Upper lobe of left lung (tissue), 6 donors: ENCODE results near the gene SNTG2. TPM values are rescaled to one million over a fixed set of nuclear protein-coding genes. Genes with fewer than 3 reads are reported as not detected.

Source experiments
- ATAC-seq, 2 donors: fragments of 200-7000 bp; cut with Tn5 transposase; one replicate each; pipeline ENCODE4 v1.9.1; 2022; ENCODE audit warnings: mild to moderate bottlenecking in 2 of 2, moderate library complexity in 2 of 2; ENCODE audit not compliant: low FRiP score in 2 of 2
- DNase-seq, 2 donors: peaks; one replicate each; pipeline ENCODE4 v3.0.0-alpha.2; 2019 to 2020
- H3K27ac ChIP-seq, 4 donors: fragments of 200-600 bp; sonication (generic); one replicate each; pipeline ENCODE4 v1.5.1; 2016 to 2019
- H3K27me3 ChIP-seq, 4 donors: fragments of 200-600 bp; sonication (generic); one replicate each; pipeline ENCODE4 v1.5.1; 2017 to 2019
- H3K36me3 ChIP-seq, 4 donors: fragments of 200-600 bp; sonication (generic); one replicate each; pipeline ENCODE4 v1.5.1; 2016 to 2019
- H3K4me1 ChIP-seq, 4 donors: fragments of 200-600 bp; sonication (generic); one replicate each; pipeline ENCODE4 v1.5.1; 2018 to 2019
- H3K4me3 ChIP-seq, 4 donors: fragments of 200-600 bp; sonication (generic); one replicate each; pipeline ENCODE4 v1.5.1; 2017 to 2019; ENCODE audit warnings: mild to moderate bottlenecking in 2 of 4, moderate library complexity in 1 of 4
- H3K9me3 ChIP-seq, 4 donors: fragments of 200-600 bp; sonication (generic); one replicate each; pipeline ENCODE4 v1.5.1; 2018 to 2019
- CTCF ChIP-seq, 6 experiments: fragments of 450-650 bp in 4 of 6; fragments of 200-600 bp in 2 of 6; sonication (generic) in 2 of 6; IDR thresholded peaks; one replicate each; pipeline ENCODE4 v1.5.1; 2016 to 2019; ENCODE audit warnings: antibody characterized with exemption in 6 of 6
- EP300 ChIP-seq, 4 donors: sonication (generic); formaldehyde crosslinking; IDR thresholded peaks; one replicate each; pipeline ENCODE4 v1.5.1; 2017; ENCODE audit warnings: antibody characterized with exemption in 4 of 4, control low read depth in 2 of 4
- POLR2A ChIP-seq, 4 donors: fragments of 450-650 bp; IDR thresholded peaks; one replicate each; pipeline ENCODE4 v1.5.1; 2016 to 2017; ENCODE audit warnings: antibody characterized with exemption in 4 of 4, mild to moderate bottlenecking in 2 of 4
- POLR2AphosphoS5 ChIP-seq, 2 donors: sonication (generic); formaldehyde crosslinking; IDR thresholded peaks; one replicate each; pipeline ENCODE4 v1.5.1; 2017; ENCODE audit warnings: antibody characterized with exemption in 2 of 2
- WGBS, 2 donors: methylation state at CpG; one replicate each; pipeline ENCODE4 v1.1.5; 2017 to 2018; 5-methylcytosine and 5-hydroxymethylcytosine counted together
- total RNA-seq, 6 donors: library from RNA; depleted of rRNA in 4 of 6; stranded (reverse); fragments of >200 nt in 4 of 6; gene quantifications; one replicate each; pipeline versions ENCODE4 v1.1.0 to v1.2.1, GENCODE V29; 2016 to 2021
- donor health status: DM: no; HTN: no; CAD: no; lungs with moderate emphysema.
- donor health status: DM: no; HTN: yes; CAD: no; lungs with severe emphysema.

The SNTG2 gene
- total RNA-seq, 6 donors from 2014 or later = 1.1 to 13.6 (median 3.0) TPM

DNA sequence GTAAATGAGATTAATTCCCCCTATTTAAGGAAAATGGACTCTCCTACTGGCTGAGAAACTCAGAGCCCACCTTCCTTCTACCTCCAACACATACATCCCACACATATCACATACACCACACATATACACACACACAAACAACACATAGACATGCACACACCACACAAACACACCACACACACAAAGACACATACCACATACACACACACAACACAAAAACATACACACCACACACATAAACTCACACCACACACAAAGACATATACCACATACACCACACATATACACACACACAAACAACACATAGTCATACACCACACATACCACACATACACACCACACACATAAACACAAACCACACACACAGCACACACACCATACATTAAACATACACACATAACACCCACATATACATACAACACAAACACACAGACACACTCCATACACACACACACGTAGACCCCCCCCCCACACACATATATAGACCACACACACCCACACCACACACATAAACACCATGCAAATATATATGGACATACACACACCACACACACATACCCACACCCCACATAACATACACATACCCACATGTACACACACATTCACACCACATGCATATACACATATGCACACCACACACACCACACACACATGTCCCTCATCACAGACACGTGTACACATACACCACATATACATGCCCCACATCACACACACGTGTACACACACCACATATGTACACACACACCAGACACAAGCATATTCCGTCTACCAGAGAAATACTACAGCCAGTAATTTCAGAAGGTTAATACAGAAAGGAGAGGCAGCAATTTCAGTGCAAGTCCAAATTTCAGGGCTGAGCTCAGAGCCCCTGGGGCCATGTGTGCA lies 204.3 kb downstream of the SNTG2 start:
- Histone ChIP-seq H3K9me3 (no peaks in the 10 kb centered on the region), H3K4me1 (peaks cover 0 to 12% (median 7%) of the 10 kb centered on the region in 4 donors), H3K27me3 (no peaks in the 10 kb centered on the region), H3K27ac (no peak overlapping the region), H3K36me3 (no peaks in the 10 kb centered on the region), H3K4me3 (no peak overlapping the region)
- no peak for DNase-seq
- ATAC-seq = peak; percentile 18 to 27
- WGBS, 2 donors = 89 to 90% methylated on average over 4 of the region's 4 CpGs
- no peak for TF ChIP-seq POLR2A (IDR thresholded peaks at IDR 0.05)
- TF ChIP-seq EP300 (IDR thresholded peaks at IDR 0.05) = no peak
- no peak for TF ChIP-seq POLR2AphosphoS5 (IDR thresholded peaks at IDR 0.05)
- TF ChIP-seq CTCF (IDR thresholded peaks at IDR 0.05) = no peak

GRCh38 chr2:1156059-1156458 lies 205.4 kb downstream of the SNTG2 start:
- ATAC-seq (no peak), DNase-seq (no peak)
- Histone ChIP-seq H3K27ac (no peak overlapping the region), H3K9me3 (no peaks in the 10 kb centered on the region), H3K36me3 (no peaks in the 10 kb centered on the region), H3K4me3 (no peak overlapping the region), H3K27me3 (no peaks in the 10 kb centered on the region), H3K4me1 (peaks cover 0 to 12% (median 7%) of the 10 kb centered on the region in 4 donors)
- 77 to 84% methylated on average over 7 of the region's 7 CpGs for WGBS, 2 donors
- TF ChIP-seq POLR2AphosphoS5 (IDR thresholded peaks at IDR 0.05) (no peak), CTCF (IDR thresholded peaks at IDR 0.05) (no peak), EP300 (IDR thresholded peaks at IDR 0.05) (no peak), POLR2A (IDR thresholded peaks at IDR 0.05) (no peak)

- WGBS, 2 donors = 75 to 77% methylated on average over 13 to 14 of the region's 14 CpGs
- no peaks in the 10 kb centered on the region for H3K27me3 ChIP-seq
- H3K36me3 ChIP-seq = no peaks in the 10 kb centered on the region
- no peak overlapping the region for H3K4me3 ChIP-seq
- H3K4me1 ChIP-seq = peaks cover 0 to 12% (median 7%) of the 10 kb centered on the region in 4 donors
- no peak overlapping the region for H3K27ac ChIP-seq
- no peak for TF ChIP-seq POLR2AphosphoS5 (IDR thresholded peaks at IDR 0.05)
- TF ChIP-seq EP300 (IDR thresholded peaks at IDR 0.05) = no peak
- TF ChIP-seq CTCF (IDR thresholded peaks at IDR 0.05) = no peak
- ATAC-seq (no peak), DNase-seq (no peak)
- H3K9me3 ChIP-seq = no peaks in the 10 kb centered on the region
Measured at GRCh38 chr2:1156531-1156930, 205.9 kb downstream of the SNTG2 start.

DNA sequence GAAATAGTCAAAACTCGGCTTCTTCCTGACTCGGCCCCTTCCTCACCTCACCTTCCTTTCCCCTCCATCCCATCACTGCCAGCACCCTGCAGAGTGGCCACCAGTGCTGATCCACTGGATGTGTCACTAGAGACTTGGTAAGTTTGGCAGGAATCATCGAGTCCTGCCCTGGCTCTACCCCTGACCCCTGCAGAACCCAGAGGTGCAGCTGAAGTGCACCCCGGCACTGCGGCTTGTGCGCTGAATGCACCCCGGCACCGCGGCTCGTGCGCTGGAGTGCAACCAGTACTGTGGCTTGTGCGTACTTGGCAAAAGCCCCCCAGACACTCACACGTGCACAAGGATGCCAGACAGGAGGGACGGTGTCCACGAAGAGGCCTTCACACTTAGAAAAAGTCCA lies 206.5 kb downstream of the SNTG2 start:
- Histone ChIP-seq H3K9me3 (no peaks in the 10 kb centered on the region), H3K27me3 (no peaks in the 10 kb centered on the region), H3K4me3 (no peak overlapping the region), H3K4me1 (peaks cover 0 to 13% (median 7%) of the 10 kb centered on the region in 4 donors), H3K36me3 (no peaks in the 10 kb centered on the region), H3K27ac (no peak overlapping the region)
- 87 to 89% methylated on average over 6 to 15 of the region's 15 CpGs for WGBS, 2 donors
- no peak for TF ChIP-seq CTCF (IDR thresholded peaks at IDR 0.05)
- no peak for TF ChIP-seq POLR2A (IDR thresholded peaks at IDR 0.05)
- no peak for ATAC-seq
- peak in 1 of 2 donors; percentile 58 for DNase-seq

GRCh38 chr2:1159013-1159412 lies 208.4 kb downstream of the SNTG2 start:
- Histone ChIP-seq H3K9me3 (peaks cover 0 to 7% (median 3%) of the 10 kb centered on the region in 4 donors), H3K27me3 (no peaks in the 10 kb centered on the region), H3K27ac (no peak overlapping the region), H3K36me3 (no peaks in the 10 kb centered on the region), H3K4me1 (peaks cover 0 to 6% (median under 1%) of the 10 kb centered on the region in 4 donors), H3K4me3 (no peak overlapping the region)
- TF ChIP-seq CTCF (IDR thresholded peaks at IDR 0.05) (no peak), EP300 (IDR thresholded peaks at IDR 0.05) (no peak), POLR2AphosphoS5 (IDR thresholded peaks at IDR 0.05) (no peak), POLR2A (IDR thresholded peaks at IDR 0.05) (no peak)
- DNase-seq (no peak), ATAC-seq (no peak)
- WGBS, 2 donors = 76 to 85% methylated on average over 9 of the region's 9 CpGs
